IMR-90 (cell line): ENCODE results near the gene RING1. TPM values are rescaled to one million over a fixed set of nuclear protein-coding genes. Genes with fewer than 3 reads are reported as not detected.
A peak's percentile ranks its signal among the peaks of the same experiment; 100 is the strongest.

ENCODE experiments used
- ATAC-seq: fragments of 200-7000 bp; cut with Tn5 transposase; 2 replicates; pipeline ENCODE4 v1.9.1; 2020; ENCODE audit warnings: low read depth, mild to moderate bottlenecking, moderate library complexity
- BruUV-seq: library from RNA; stranded (reverse); fragments of 400-500 nt; replicated peaks from 2 replicates; lab custom pipeline; 2021; lab: Mats Ljungman, UMichigan
- CTCF ChIA-PET: fragments of 300-600 bp; formaldehyde crosslinking; extraction: SDS; loops from one replicate; lab custom pipeline; 2021; ENCODE audit warnings: antibody characterized with exemption; lab: Yijun Ruan, JAX
- POLR2A ChIA-PET: fragments of 300-600 bp; sonication (Branson Sonifier 250); formaldehyde crosslinking; loops from one replicate; lab custom pipeline; 2022; ENCODE audit warnings: antibody characterized with exemption; ENCODE audit not compliant: unreplicated experiment; lab: Charles Lee
- DNase-seq: peaks from one replicate; pipeline ENCODE4 v3.0.0; 2013
- H2AFZ ChIP-seq: replicated peaks from 2 replicates; pipeline ENCODE3; 2013; ENCODE audit warnings: low read length, mild to moderate bottlenecking; ENCODE audit not compliant: poor library complexity
- H2AK5ac ChIP-seq: 2 replicates; pipeline ENCODE4 v1.6.1; 2013; ENCODE audit warnings: low read depth, low read length, inconsistent platforms
- H2AK9ac ChIP-seq: replicated peaks from 2 replicates; pipeline ENCODE3; 2013; ENCODE audit warnings: mild to moderate bottlenecking, low read depth, low read length, moderate library complexity; ENCODE audit not compliant: poor library complexity
- H2BK120ac ChIP-seq: 2 replicates; pipeline ENCODE4 v1.6.1; 2013; ENCODE audit warnings: low read depth, low read length, inconsistent platforms
- H2BK15ac ChIP-seq: 3 replicates; pipeline ENCODE4 v1.6.1; 2013; ENCODE audit warnings: low read depth, low read length, inconsistent platforms
- H2BK20ac ChIP-seq: 2 replicates; pipeline ENCODE4 v1.6.1; 2013; ENCODE audit warnings: low read depth, mild to moderate bottlenecking, inconsistent platforms, low read length, moderate library complexity
- H2BK5ac ChIP-seq: 2 replicates; pipeline ENCODE4 v1.6.1; 2013; ENCODE audit warnings: mild to moderate bottlenecking, low read depth, low read length, inconsistent platforms; ENCODE audit not compliant: poor library complexity, severe bottlenecking
- H3K14ac ChIP-seq: replicated peaks from 2 replicates; pipeline ENCODE4 v1.6.1; 2013; ENCODE audit warnings: low read depth, low read length, inconsistent platforms
- H3K18ac ChIP-seq: 2 replicates; pipeline ENCODE4 v1.6.1; 2013; ENCODE audit warnings: low read depth, low read length, control low read depth
- H3K23ac ChIP-seq: 2 replicates; pipeline ENCODE4 v1.6.1; 2013; ENCODE audit warnings: low read depth, low read length, inconsistent platforms
- H3K27ac ChIP-seq: 2 replicates; pipeline ENCODE4 v1.5.1; 2013; ENCODE audit warnings: mild to moderate bottlenecking, control low read depth, low read length; ENCODE audit not compliant: insufficient read depth
- H3K27me3 ChIP-seq: 2 replicates; pipeline ENCODE4 v1.6.1; 2013; ENCODE audit warnings: low read length; ENCODE audit not compliant: control insufficient read depth, insufficient read depth
- H3K36me3 ChIP-seq: 2 replicates; pipeline ENCODE4 v1.6.1; 2013; ENCODE audit warnings: low read length, mixed read lengths; ENCODE audit not compliant: control insufficient read depth, insufficient read depth
- H3K4ac ChIP-seq: 2 replicates; pipeline ENCODE4 v1.6.1; 2013; ENCODE audit warnings: low read depth, low read length, inconsistent platforms
- H3K4me1 ChIP-seq: 2 replicates; pipeline ENCODE4 v1.6.1; 2013; ENCODE audit warnings: low read length, mixed read lengths; ENCODE audit not compliant: control insufficient read depth, insufficient read depth
- H3K4me2 ChIP-seq: 2 replicates; pipeline ENCODE4 v1.6.1; 2013; ENCODE audit warnings: low read depth, mild to moderate bottlenecking, control low read depth, low read length, moderate library complexity
- H3K4me3 ChIP-seq: 2 replicates; pipeline ENCODE4 v1.5.1; 2013; ENCODE audit warnings: low read depth, mild to moderate bottlenecking, control low read depth, low read length, moderate library complexity; ENCODE audit not compliant: insufficient read depth
- H3K56ac ChIP-seq: 2 replicates; pipeline ENCODE4 v1.6.1; 2013; ENCODE audit warnings: low read length, inconsistent platforms; ENCODE audit not compliant: insufficient read depth; ENCODE audit errors: extremely low read depth
- H3K79me1 ChIP-seq, 2 experiments: 2 replicates each; pipeline ENCODE4 v1.6.1; 2013; ENCODE audit warnings: low read length in 2 of 2, inconsistent platforms in 1 of 2, low read depth in 1 of 2
- H3K9ac ChIP-seq: 2 replicates; pipeline ENCODE4 v1.6.1; 2013; ENCODE audit warnings: low read depth, low read length, control low read depth
- H3K9me1 ChIP-seq: 2 replicates; pipeline ENCODE4 v1.6.1; 2013; ENCODE audit warnings: low read length, inconsistent platforms; ENCODE audit not compliant: insufficient read depth
- H3K9me3 ChIP-seq: 2 replicates; pipeline ENCODE4 v1.6.1; 2013; ENCODE audit warnings: low read length; ENCODE audit not compliant: control insufficient read depth, insufficient read depth
- H4K20me1 ChIP-seq: 2 replicates; pipeline ENCODE4 v1.6.1; 2013; ENCODE audit warnings: low read length, inconsistent platforms; ENCODE audit not compliant: insufficient read depth
- H4K5ac ChIP-seq: 2 replicates; pipeline ENCODE4 v1.6.1; 2013; ENCODE audit warnings: mild to moderate bottlenecking, low read depth, low read length, control low read depth
- H4K8ac ChIP-seq, 2 experiments: 2 replicates each; pipeline ENCODE4 v1.6.1; 2013; ENCODE audit warnings: low read depth in 2 of 2, low read length in 2 of 2, control low read depth in 1 of 2, inconsistent platforms in 1 of 2
- H4K91ac ChIP-seq: 2 replicates; pipeline ENCODE4 v1.6.1; 2013; ENCODE audit warnings: low read depth, low read length, inconsistent platforms; ENCODE audit not compliant: insufficient read depth
- BHLHE40 ChIP-seq: fragments of 150-350 bp; IDR thresholded peaks from 2 replicates; pipeline ENCODE4 v1.6.1; 2016; ENCODE audit warnings: mild to moderate bottlenecking, low read depth, low read length
- FOS ChIP-seq: fragments of 150-350 bp; IDR thresholded peaks from 2 replicates; pipeline ENCODE4 v1.6.1; 2016; ENCODE audit warnings: low read depth, low read length
- RFX5 ChIP-seq: IDR thresholded peaks from 2 replicates; pipeline ENCODE4 v1.8.0; 2012; ENCODE audit warnings: low read depth, mild to moderate bottlenecking, low read length, moderate library complexity
- SMC3 ChIP-seq: fragments of 150-350 bp; IDR thresholded peaks from 2 replicates; pipeline ENCODE4 v1.6.1; 2016; ENCODE audit warnings: low read depth, mild to moderate bottlenecking, antibody characterized with exemption, low read length, moderate library complexity
- WGBS, 2 experiments: methylation state at CpG; one replicate each; pipeline versions ENCODE4 v1.1.5 to v1.1.7; 2013; ENCODE audit warnings: missing lambda C conversion rate in 2 of 2; ENCODE audit not compliant: insufficient read length in 1 of 2; ENCODE audit errors: extremely low coverage in 2 of 2; 5-methylcytosine and 5-hydroxymethylcytosine counted together
- dilution Hi-C: fragments of 300-500 bp; cut with HindIII; formaldehyde crosslinking; loops from one replicate; pipeline ENCODE4 v1.14.3; 2018; ENCODE audit warnings: low sequenced_read_pairs; ENCODE audit not compliant: unreplicated experiment
- in situ Hi-C: fragments of 300-500 bp; cut with MboI; formaldehyde crosslinking; loops from 3 replicates; pipeline ENCODE4 v1.14.3; 2019; ENCODE audit warnings: low sequenced_read_pairs, inconsistent platforms, mixed read lengths
- intact Hi-C: fragments of 100-400 bp; cut with micrococcal nuclease; formaldehyde crosslinking; loops from 2 replicates; pipeline ENCODE4 v1.10.0; 2022
- polyA plus RNA-seq, 3 experiments: library from polyadenylated mRNA; depleted of rRNA; stranded (reverse); fragments of >200 nt; gene quantifications; 2 replicates each; pipeline ENCODE4 v1.2.3, GENCODE V29; 2012; ENCODE audit warnings: low replicate concordance in 1 of 3
- total RNA-seq: library from RNA; depleted of rRNA; stranded (reverse); fragments of >200 nt; gene quantifications from 2 replicates; pipeline ENCODE4 v1.2.3, GENCODE V29; 2012

Gene RING1
- total and polyA plus RNA-seq, 2 of the 4 experiments (the other 2 are of a cell fraction) = 14.9 to 40.8 TPM

GRCh38 chr6:33160728-33161344 is 47.5 kb upstream of the RING1 start:
- Histone ChIP-seq H2BK15ac (no peak overlapping the region), H2BK120ac (no peak overlapping the region), H3K14ac (no peak overlapping the region), H3K36me3 (no peaks in the 10 kb centered on the region), H2BK5ac (no peak overlapping the region), H3K9ac (no peak overlapping the region), H3K4me1 (peaks cover 9% of the 10 kb centered on the region), H3K18ac (no peak overlapping the region), H2AK9ac (peak overlapping the region; percentile 44), H3K23ac (0 out of 2 replicates have a peak overlapping the region, but pooled peaks have one; percentile 38), H3K56ac (no peak overlapping the region), H3K9me1 (peaks cover 5% of the 10 kb centered on the region; the same call in 1 of the 2 replicates), H3K27ac (peak overlapping the region; percentile 21; the same call in 1 of the 2 replicates), H3K79me1 (no peaks in the 10 kb centered on the region), H4K5ac (no peak overlapping the region), H4K20me1 (no peaks in the 10 kb centered on the region), H3K9me3 (no peaks in the 10 kb centered on the region), H4K8ac (peak overlapping the region in 1 of 2 experiments; percentile 26; a peak in 1 of 4 replicates), H3K4me2 (peak overlapping the region; percentile 31; the same call in 1 of the 2 replicates), H3K4ac (0 out of 2 replicates have a peak overlapping the region, but pooled peaks have one; percentile 38), H3K27me3 (peaks cover 7% of the 10 kb centered on the region), H4K91ac (no peak overlapping the region), H2AFZ (peak overlapping the region; percentile 97), H2BK20ac (no peak overlapping the region), H3K4me3 (no peak overlapping the region), H2AK5ac (no peak overlapping the region)
- DNase-seq (peak; percentile 84), ATAC-seq (peak; percentile 73)
- in situ Hi-C loops (loop anchor here (5.0 to 10.0 kb wide), 2 partner anchors 86 to 146 kb away; no protein-coding TSS in a partner anchor), intact Hi-C loops (loop anchor here (1.0 kb wide), 1 partner anchor 87 kb away; no protein-coding TSS in a partner anchor), dilution Hi-C loops (no loop called here)
- TF ChIP-seq RFX5 = 0 out of 2 replicates have a peak, but pooled peaks have one; percentile 7
- peak; percentile 43; the same call in 1 of the 2 replicates for TF ChIP-seq BHLHE40
- TF ChIP-seq SMC3 = no peak
- TF ChIP-seq FOS = 0 out of 2 replicates have a peak, but pooled peaks have one; percentile 11
- ChIA-PET CTCF (interaction anchor here (0.5 to 1.4 kb wide), 4 partner anchors 8 to 87 kb away, joined by 3 to 4 read pairs (median 3); no protein-coding TSS in a partner anchor), POLR2A (no interaction called here)
- 20% methylated on average over 1 of the region's 13 CpGs; no CpG with 5 or more reads in 1 of the 2 experiments for WGBS, 2 experiments
- no TSS peak for BruUV-seq
